ENCODE data around the gene MBP. TPM values are rescaled to one million over a fixed set of nuclear protein-coding genes. Genes with fewer than 3 reads are reported as not detected.

MBP gene
- total RNA-seq, 2 experiments from 2014 or later, result 47.0 to 65.7 TPM

DNA sequence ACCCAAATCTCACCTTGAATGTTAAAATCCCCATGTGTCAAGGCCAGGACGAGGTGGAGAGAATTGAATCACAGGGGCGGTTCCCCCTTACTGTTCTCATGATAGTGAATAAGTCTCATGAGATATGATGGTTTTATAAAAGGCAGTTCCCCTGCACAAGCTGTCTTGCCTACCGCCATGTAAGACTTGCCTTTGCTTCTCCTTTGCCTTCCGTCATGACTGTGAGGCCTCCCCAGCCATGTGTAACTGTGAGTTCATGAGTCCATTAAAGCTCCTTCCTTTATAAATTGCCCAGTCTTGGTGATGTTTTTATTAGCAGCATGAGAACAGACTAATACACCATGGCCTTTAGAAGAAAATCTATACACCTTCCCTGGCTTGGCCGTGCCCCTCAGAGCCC is 7.4 kb upstream of the MBP start:
- Mint-ChIP-seq H3K27me3 (no peaks in the 10 kb centered on the region), H3K4me1 (peaks cover 34% of the 10 kb centered on the region), H3K27ac (peak overlapping the region; percentile 49), H3K4me3 (no peak overlapping the region), H3K36me3 (ENCODE audit: low read depth) (peaks cover 16% of the 10 kb centered on the region), H3K9me3 (ENCODE audit: low read depth) (peaks cover 20% of the 10 kb centered on the region)
- ATAC-seq, result no peak
- intact Hi-C loops (cut with DNase I, micrococcal nuclease), result no loop called here
- ChIA-PET CTCF (interaction anchor here (0.7 to 0.8 kb wide), 2 partner anchors 14 to 210 kb away, joined by 3 read pairs; no protein-coding TSS in a partner anchor), POLR2A (no interaction called here)
- no peak for DNase-seq

DNA sequence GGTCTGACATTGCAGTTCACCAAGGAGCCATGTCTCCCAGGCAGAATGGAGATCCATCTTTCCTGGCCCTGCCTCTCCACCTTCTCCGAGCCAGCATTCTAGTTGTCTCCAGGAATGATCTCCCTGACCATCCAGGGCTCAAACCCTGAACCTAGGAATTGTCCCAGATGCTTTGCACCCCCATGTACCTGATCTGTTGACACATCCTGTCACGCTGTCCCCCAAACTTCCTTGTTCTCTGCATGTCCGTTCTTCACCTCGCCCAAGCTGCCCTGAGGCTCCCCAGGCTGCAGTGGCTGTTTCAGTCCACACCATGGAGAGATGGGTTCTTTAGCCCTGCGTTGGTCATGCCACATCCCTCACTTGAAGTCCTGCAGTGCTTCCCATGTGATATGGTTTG is 7.0 kb upstream of the MBP start:
- ChIA-PET CTCF (interaction anchor here (0.8 kb wide), 1 partner anchor 210 kb away, joined by 3 read pairs; no protein-coding TSS in a partner anchor), POLR2A (no interaction called here)
- H3K9me3 Mint-ChIP-seq (ENCODE audit: low read depth), result peaks cover 17% of the 10 kb centered on the region
- no peak overlapping the region for H3K27ac Mint-ChIP-seq
- peaks cover 16% of the 10 kb centered on the region for H3K36me3 Mint-ChIP-seq (ENCODE audit: low read depth)
- H3K27me3 Mint-ChIP-seq, result no peaks in the 10 kb centered on the region
- no peak overlapping the region for H3K4me3 Mint-ChIP-seq
- intact Hi-C loops (cut with DNase I, micrococcal nuclease), result no loop called here
- DNase-seq (no peak), ATAC-seq (no peak)
- peaks cover 38% of the 10 kb centered on the region for H3K4me1 Mint-ChIP-seq

DNA sequence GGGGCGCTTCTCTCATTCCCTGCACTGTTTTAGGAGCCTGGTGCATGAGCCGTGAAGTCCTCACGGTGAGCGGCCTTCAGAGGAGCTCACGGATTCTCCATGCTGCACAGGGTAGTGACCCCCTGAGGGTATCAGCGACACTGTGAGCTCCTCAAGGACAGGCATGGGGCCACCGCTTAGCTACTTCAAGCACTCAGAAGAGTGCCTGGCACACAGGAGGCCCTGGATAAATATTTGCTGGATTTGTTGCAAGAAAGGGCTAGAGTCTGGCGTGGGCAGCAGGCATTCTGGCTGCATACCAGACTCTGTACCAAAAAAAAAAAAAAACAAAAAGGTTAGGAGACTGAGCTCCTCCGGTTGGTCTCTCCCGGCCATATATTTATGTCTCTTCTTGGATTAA is 5.7 kb upstream of the MBP start:
- H3K36me3 Mint-ChIP-seq (ENCODE audit: low read depth), result peaks cover 10% of the 10 kb centered on the region
- peaks cover 8% of the 10 kb centered on the region for H3K9me3 Mint-ChIP-seq (ENCODE audit: low read depth)
- no peaks in the 10 kb centered on the region for H3K27me3 Mint-ChIP-seq
- no peak overlapping the region for H3K4me3 Mint-ChIP-seq
- intact Hi-C loops (cut with DNase I, micrococcal nuclease), result no loop called here
- H3K4me1 Mint-ChIP-seq, result peaks cover 43% of the 10 kb centered on the region
- DNase-seq, result no peak
- ChIA-PET POLR2A (no interaction called here), CTCF (no interaction called here)
- H3K27ac Mint-ChIP-seq, result no peak overlapping the region
- no peak for ATAC-seq

DNA sequence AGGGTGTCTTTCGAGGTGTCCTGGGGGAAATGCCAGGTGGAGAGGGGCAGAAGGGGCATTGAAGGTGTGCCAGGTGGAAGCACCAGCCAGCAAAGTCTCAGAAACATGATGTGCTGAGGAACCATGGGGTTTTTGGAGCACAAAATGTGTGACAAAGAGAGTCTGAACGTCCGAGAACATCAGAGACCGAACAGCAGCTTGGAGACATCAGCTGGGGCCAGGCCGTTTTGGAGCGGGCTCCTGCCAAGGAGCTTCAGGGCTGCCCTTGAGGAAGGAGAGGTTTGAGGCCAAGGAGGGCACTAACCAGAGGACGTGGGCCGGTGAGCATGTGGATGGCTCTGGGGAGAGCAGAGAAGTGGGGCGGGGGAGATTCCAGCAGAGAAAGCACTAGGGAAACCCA is 5.3 kb upstream of the MBP start:
- Mint-ChIP-seq H3K36me3 (ENCODE audit: low read depth) (peaks cover 8% of the 10 kb centered on the region), H3K4me1 (peaks cover 44% of the 10 kb centered on the region), H3K9me3 (ENCODE audit: low read depth) (peaks cover 6% of the 10 kb centered on the region), H3K27me3 (no peaks in the 10 kb centered on the region), H3K27ac (no peak overlapping the region), H3K4me3 (no peak overlapping the region)
- ChIA-PET POLR2A (no interaction called here), CTCF (no interaction called here)
- intact Hi-C loops (cut with DNase I, micrococcal nuclease), result no loop called here
- DNase-seq (no peak), ATAC-seq (no peak)

DNA sequence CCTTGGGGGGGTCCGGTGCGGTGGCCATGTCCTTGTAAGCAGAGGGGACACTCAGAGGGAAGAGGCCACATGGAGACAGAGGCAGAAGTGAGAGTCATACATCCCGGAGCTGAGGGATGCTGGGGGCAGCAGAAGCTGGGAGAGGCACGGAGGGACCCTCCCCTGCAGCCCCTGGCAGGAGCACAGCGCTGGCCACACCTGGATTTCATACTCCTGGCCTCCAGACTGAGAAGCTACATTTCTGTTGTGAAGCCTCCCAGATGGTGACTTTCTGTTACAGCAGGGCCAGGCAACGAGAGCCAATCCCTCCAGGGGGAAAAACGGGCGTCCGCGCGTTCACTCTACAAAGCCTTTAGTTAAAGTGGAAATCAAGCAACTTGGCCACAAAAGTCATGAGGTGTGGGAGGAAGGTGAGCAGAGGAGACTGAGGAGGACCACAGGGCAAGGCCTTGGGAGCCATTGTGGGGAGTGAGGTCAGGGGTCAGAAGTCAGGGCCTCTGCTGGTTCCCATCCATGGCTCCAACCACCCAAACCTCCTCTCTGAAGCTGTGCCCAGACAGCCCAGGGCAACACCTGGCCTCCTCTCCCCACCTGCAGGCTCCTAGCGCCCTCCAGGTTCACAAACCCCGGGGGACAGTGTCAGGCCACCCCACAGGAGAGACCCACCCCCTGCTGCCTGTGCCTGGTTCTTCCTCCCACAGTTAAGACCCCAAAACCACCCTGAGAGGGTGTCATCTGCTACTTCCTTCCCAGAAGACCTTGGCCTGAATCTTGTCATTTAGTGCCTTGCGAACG is 4.5 kb upstream of the MBP start:
- Mint-ChIP-seq H3K27ac (no peak overlapping the region), H3K9me3 (ENCODE audit: low read depth) (no peaks in the 10 kb centered on the region), H3K4me3 (no peak overlapping the region), H3K4me1 (peaks cover 44% of the 10 kb centered on the region), H3K27me3 (no peaks in the 10 kb centered on the region), H3K36me3 (ENCODE audit: low read depth) (peaks cover 2% of the 10 kb centered on the region)
- DNase-seq (no peak), ATAC-seq (no peak)
- intact Hi-C loops (cut with DNase I, micrococcal nuclease), result no loop called here
- POLR2A ChIA-PET, result no interaction called here
- CTCF ChIA-PET, result no interaction called here

DNA sequence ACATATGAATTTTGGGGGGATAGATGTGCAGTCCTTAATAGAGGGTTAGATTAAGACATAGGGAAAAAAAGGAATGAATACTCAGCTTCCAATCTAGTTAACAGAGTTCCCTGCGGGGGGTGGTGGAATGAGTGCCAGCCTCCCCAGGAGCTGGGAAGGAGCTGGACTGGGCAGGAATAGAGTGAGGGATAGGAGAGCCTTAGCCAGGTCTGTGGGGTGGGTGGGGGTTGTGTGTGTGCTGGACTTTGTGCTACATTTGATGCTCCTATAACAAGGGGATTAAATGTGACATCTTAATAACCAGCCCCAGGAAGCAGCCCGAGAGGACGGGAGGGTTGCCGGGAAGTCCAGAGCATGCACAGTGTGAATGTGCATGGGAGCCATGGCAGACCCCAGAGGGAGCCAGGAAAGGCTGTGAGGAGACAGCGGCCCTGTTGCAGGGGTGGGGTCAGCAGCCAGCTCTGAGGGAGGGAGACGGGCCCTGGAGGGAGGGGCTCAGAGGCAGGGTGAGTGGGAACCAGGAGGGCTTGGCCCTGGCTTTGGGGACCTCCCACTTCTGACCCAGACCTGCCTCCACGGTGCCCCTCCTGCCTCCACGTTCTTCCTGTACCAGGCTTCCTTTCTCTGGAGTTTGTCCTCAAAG is 3.6 kb upstream of the MBP start:
- H3K9me3 Mint-ChIP-seq (ENCODE audit: low read depth), result no peaks in the 10 kb centered on the region
- H3K4me1 Mint-ChIP-seq, result peaks cover 36% of the 10 kb centered on the region
- no peak overlapping the region for H3K4me3 Mint-ChIP-seq
- ChIA-PET POLR2A (no interaction called here), CTCF (no interaction called here)
- peaks cover 2% of the 10 kb centered on the region for H3K36me3 Mint-ChIP-seq (ENCODE audit: low read depth)
- no peaks in the 10 kb centered on the region for H3K27me3 Mint-ChIP-seq
- intact Hi-C loops (cut with DNase I, micrococcal nuclease), result no loop called here
- ATAC-seq (no peak), DNase-seq (no peak)
- H3K27ac Mint-ChIP-seq, result no peak overlapping the region

DNA sequence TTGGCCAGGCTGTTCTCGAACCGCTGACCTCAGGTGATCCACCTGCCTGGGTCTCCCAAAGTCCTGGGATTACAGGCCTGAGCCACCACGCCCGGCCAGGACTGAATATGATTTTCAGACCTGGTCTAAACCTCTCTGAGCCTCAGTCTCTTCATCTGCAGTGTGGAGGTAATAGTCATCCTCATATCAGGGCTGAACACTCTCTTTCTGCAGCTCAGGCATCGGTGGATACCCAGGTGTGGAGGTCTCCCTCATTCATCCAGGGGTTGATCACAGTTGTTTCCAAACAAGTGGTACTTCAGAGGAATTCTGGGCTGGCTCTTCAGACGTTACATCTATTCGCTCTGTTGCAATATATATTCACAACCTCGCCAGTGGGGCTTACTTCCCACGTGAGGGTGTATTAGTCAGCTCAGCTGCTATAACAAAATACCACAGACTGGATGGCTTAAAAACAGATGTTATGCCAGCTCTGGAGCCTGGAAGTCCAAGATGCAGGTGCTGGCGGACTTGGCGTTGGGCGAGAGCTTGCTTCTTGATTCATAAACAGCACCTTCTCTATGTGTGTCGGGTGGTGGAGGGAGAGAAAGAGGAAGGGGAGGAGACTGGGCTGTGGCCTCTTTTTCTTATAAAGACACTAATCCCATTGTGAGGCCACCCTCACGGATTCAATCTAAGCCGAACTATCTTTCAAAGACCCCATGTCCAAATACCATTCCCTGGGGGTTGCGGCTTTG is 2.9 kb upstream of the MBP start:
- POLR2A ChIA-PET, result no interaction called here
- CTCF ChIA-PET, result interaction anchor here (2.4 kb wide), 1 partner anchor 135 kb away, joined by 7 read pairs; no protein-coding TSS in a partner anchor
- no peak overlapping the region for H3K27ac Mint-ChIP-seq

DNA sequence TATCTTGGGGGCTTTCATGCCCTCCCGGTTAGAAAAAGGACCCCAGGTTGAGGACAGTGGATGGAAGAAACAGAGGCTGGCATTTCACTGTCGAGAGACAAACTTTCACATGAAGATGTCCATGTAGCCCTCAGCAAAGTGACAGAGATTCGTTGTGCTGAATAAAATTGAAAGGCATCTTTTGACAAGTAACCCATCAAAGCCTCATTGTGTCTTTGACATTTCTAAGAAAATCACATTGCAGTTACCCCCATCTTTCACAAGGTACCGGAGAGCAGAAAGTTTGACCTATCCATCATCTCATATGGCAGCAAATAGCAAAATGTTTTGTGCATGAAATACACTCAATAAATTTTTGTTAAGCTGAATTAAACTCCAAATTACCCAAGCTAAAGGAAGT is 2.0 kb upstream of the MBP start:
- Mint-ChIP-seq H3K36me3 (ENCODE audit: low read depth) (peaks cover 16% of the 10 kb centered on the region), H3K27me3 (no peaks in the 10 kb centered on the region), H3K4me3 (no peak overlapping the region), H3K27ac (no peak overlapping the region), H3K4me1 (peaks cover 33% of the 10 kb centered on the region), H3K9me3 (ENCODE audit: low read depth) (no peaks in the 10 kb centered on the region)
- DNase-seq (no peak), ATAC-seq (no peak)
- intact Hi-C loops (cut with DNase I, micrococcal nuclease), result loop anchor here in 1 of 2 experiments (5.0 kb wide), 1 partner anchor 312 kb away; the partner anchor contains the start of gene ZNF236
- POLR2A ChIA-PET, result no interaction called here
- CTCF ChIA-PET, result interaction anchor here (0.8 to 2.4 kb wide), 3 partner anchors 16 to 345 kb away, joined by 3 to 7 read pairs (median 3); no protein-coding TSS in a partner anchor

More for the DNA sequence above, 2.9 kb upstream of the MBP start:
- Mint-ChIP-seq H3K9me3 (ENCODE audit: low read depth) (no peaks in the 10 kb centered on the region), H3K27me3 (no peaks in the 10 kb centered on the region), H3K4me3 (no peak overlapping the region), H3K36me3 (ENCODE audit: low read depth) (peaks cover 9% of the 10 kb centered on the region), H3K4me1 (peaks cover 33% of the 10 kb centered on the region)
- intact Hi-C loops (cut with DNase I, micrococcal nuclease), result no loop called here
- ATAC-seq (no peak), DNase-seq (no peak)

DNA sequence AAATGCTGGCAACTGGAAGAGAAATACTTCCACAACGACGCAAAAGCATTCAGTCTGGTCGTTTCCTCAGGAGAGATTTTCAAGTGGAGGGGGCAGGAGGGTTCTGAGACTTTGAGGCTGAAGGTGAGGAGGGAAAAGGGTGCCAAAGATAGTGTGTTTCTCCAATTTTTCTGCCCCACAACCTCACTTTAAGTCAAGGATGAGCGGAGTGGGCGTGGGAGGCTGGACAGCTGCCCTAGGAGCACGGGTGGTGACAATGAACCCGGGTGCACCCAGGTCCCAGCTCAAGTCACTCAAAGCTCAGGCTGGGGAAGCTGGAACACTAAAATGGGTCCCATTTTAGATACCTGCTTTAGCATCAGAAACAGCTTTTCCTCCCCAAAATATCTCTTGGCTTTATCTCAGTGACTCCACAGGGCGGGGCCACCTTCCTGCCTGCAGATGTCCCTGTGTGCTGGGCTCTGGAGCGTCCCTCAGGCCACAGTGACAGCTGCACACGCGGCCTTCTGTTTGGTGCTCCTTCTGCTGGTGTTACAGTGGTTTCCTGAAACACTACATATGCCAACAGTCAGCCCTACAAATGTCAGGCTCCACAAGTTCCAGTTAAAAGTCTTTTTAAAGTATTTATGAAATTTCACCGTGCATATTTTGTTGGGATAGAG is 1.4 kb upstream of the MBP start:
- DNase-seq, result peak; percentile 56

DNA sequence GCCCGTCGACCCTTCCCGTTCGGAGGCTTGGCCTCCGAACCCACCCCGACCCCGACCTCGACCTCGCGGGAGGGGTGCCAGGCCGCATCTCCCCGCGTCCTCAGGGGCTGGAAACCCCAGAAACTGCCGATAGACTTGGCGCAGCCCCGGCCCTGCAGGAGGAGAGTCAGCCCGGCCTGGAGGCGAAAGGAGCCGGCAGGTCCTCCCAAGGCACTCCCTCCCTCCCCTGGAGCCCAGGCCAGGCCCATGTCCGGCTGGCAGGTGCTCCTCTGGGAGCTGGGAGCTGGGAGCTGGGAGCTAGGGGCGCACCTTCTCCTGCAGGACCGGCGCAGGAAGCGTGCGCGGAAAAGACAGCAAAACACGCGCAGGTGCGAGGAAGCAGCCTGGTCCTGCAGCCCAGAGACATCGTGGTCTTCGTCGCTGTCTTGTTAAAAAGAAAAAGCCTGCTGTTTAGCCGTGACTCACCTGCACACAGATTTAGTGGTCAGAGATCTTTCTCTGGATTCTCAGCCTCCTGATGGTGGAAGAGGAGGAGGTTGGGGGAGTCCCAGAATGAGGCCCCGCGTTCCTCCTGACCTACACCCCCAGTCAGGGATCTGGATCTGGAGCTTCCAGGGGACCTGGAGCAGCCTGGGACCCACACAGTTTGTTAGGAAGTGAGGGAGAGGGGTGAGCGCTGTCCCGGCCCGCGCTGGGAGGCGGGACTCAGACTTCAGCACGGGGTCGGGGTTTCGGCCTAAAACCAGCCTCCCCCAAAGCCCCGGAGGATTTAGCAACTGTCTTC is 660 bp upstream of the MBP start:
- POLR2A ChIA-PET, result interaction anchor here (0.8 to 2.3 kb wide), 4 partner anchors 9 to 237 kb away, joined by 3 to 13 read pairs (median 4); no protein-coding TSS in a partner anchor
- Mint-ChIP-seq H3K27me3 (no peaks in the 10 kb centered on the region), H3K36me3 (ENCODE audit: low read depth) (peaks cover 26% of the 10 kb centered on the region), H3K27ac (no peak overlapping the region), H3K4me1 (peaks cover 45% of the 10 kb centered on the region), H3K9me3 (ENCODE audit: low read depth) (no peaks in the 10 kb centered on the region), H3K4me3 (peak overlapping the region; percentile 36)
- CTCF ChIA-PET, result interaction anchor here (0.6 to 2.4 kb wide), 4 partner anchors 14 to 1954 kb away, joined by 3 to 7 read pairs (median 4); no protein-coding TSS in a partner anchor
- no peak for DNase-seq
- intact Hi-C loops (cut with DNase I, micrococcal nuclease), result loop anchor here in 1 of 2 experiments (2.0 to 5.0 kb wide), 3 partner anchors 70 to 311 kb away; partner anchors contain the start of gene ZNF236
- ATAC-seq, result no peak

More for the DNA sequence above, 1.4 kb upstream of the MBP start:
- no peaks in the 10 kb centered on the region for H3K27me3 Mint-ChIP-seq
- intact Hi-C loops (cut with DNase I, micrococcal nuclease), result loop anchor here in 1 of 2 experiments (2.0 to 5.0 kb wide), 3 partner anchors 71 to 312 kb away; partner anchors contain the start of gene ZNF236
- peaks cover 23% of the 10 kb centered on the region for H3K36me3 Mint-ChIP-seq (ENCODE audit: low read depth)
- H3K9me3 Mint-ChIP-seq (ENCODE audit: low read depth), result no peaks in the 10 kb centered on the region
- peaks cover 38% of the 10 kb centered on the region for H3K4me1 Mint-ChIP-seq
- POLR2A ChIA-PET, result no interaction called here
- peak overlapping the region; percentile 36 for H3K4me3 Mint-ChIP-seq
- ATAC-seq, result peak; percentile 16
- CTCF ChIA-PET, result interaction anchor here (0.8 to 2.4 kb wide), 4 partner anchors 17 to 344 kb away, joined by 3 to 7 read pairs (median 4); no protein-coding TSS in a partner anchor
- no peak overlapping the region for H3K27ac Mint-ChIP-seq

Data from activated CD4-positive, alpha-beta T cell treated with anti-CD3 and anti-CD28 coated beads for 36 hours (primary cell).